K562 (cell line): ENCODE results near the gene TXNRD1. TPM values are rescaled to one million over a fixed set of nuclear protein-coding genes. Genes with fewer than 3 reads are reported as not detected.

Source experiments
- ATAC-seq: fragments of 200-7000 bp; cut with Tn5 transposase; 3 replicates; pipeline ENCODE4 v1.9.1; 2020; ENCODE audit warnings: moderate library complexity
- BruUV-seq: library from RNA; stranded (reverse); fragments of 400-500 nt; replicated peaks from 2 replicates; lab custom pipeline; 2021; lab: Mats Ljungman, UMichigan
- CTCF ChIA-PET: fragments of 300-600 bp; formaldehyde crosslinking; extraction: SDS; loops from one replicate; lab custom pipeline; 2021; ENCODE audit warnings: low intra/inter-chr PET ratio; lab: Yijun Ruan, JAX
- POLR2A ChIA-PET: fragments of 300-600, 350-650 bp; sonication (Branson Sonifier 250); formaldehyde crosslinking; extraction: SDS; loops from one replicate; lab custom pipeline; 2021; ENCODE audit warnings: antibody characterized with exemption, inconsistent platforms; lab: Yijun Ruan, JAX
- DNase-seq, 4 experiments: peaks; one replicate each; pipeline versions ENCODE4 v3.0.0 to v3.0.0-alpha.2; 2011 to 2018; ENCODE audit warnings: low spot score in 3 of 4, mixed read lengths in 3 of 4; ENCODE audit errors: extremely low read depth in 1 of 4
- FAIRE-seq: peaks from 2 replicates; lab custom pipeline; 2011; peaks lifted over from hg19 to GRCh38; lab: Jason Lieb, UNC
- H2AFZ ChIP-seq: 2 replicates; pipeline ENCODE4 v1.6.0; 2011; ENCODE audit warnings: low read depth, low read length, control low read depth, inconsistent platforms
- H3K27ac ChIP-seq: fragments of 200-600 bp; 3 replicates; pipeline ENCODE4 v1.8.0; 2011; ENCODE audit warnings: low read depth, mild to moderate bottlenecking, control low read depth, inconsistent platforms, low read length, moderate library complexity, mixed read lengths; ENCODE audit errors: extremely low read depth
- H3K27me3 ChIP-seq, 2 experiments: fragments of 300-600 bp in 1 of 2; 2 replicates in 1 of 2; 3 replicates in 1 of 2; pipeline versions ENCODE4 v1.6.0 to v1.8.0; 2011; ENCODE audit warnings: inconsistent platforms in 2 of 2, low read length in 2 of 2, mild to moderate bottlenecking in 1 of 2, mixed read lengths in 1 of 2, moderate library complexity in 1 of 2; ENCODE audit not compliant: control insufficient read depth in 2 of 2, insufficient read depth in 2 of 2
- H3K36me3 ChIP-seq: fragments of 300-600 bp; 3 replicates; pipeline ENCODE4 v1.8.0; 2011; ENCODE audit warnings: mild to moderate bottlenecking, low read length, inconsistent platforms; ENCODE audit not compliant: control insufficient read depth, insufficient read depth
- H3K4me1 ChIP-seq, 2 experiments: fragments of 200-600 bp in 1 of 2; replicated peaks in 1 of 2; 2 replicates in 1 of 2; 3 replicates in 1 of 2; pipeline versions ENCODE4 v1.5.1 to v1.8.0; 2011; ENCODE audit warnings: inconsistent platforms in 2 of 2, low read length in 2 of 2, mild to moderate bottlenecking in 1 of 2, mixed read lengths in 1 of 2, moderate library complexity in 1 of 2; ENCODE audit not compliant: control insufficient read depth in 2 of 2, insufficient read depth in 2 of 2
- H3K4me2 ChIP-seq: 2 replicates; pipeline ENCODE4 v1.6.1; 2011; ENCODE audit warnings: low read length, control low read depth, inconsistent platforms, mixed read lengths; ENCODE audit not compliant: insufficient read depth
- H3K4me3 ChIP-seq: fragments of 200-600 bp; sonication (generic), shearing (Covaris generic); 2 replicates; pipeline ENCODE4 v1.5.1; 2016; ENCODE audit warnings: control low read depth, inconsistent platforms
- H3K79me2 ChIP-seq: fragments of 200-600 bp; 3 replicates; pipeline ENCODE4 v1.8.0; 2011; ENCODE audit warnings: low read length, inconsistent platforms; ENCODE audit not compliant: control insufficient read depth, insufficient read depth
- H3K9ac ChIP-seq, 2 experiments: 2 replicates each; pipeline versions ENCODE4 v1.6.0 to v1.6.1; 2011; ENCODE audit warnings: low read depth in 2 of 2, low read length in 2 of 2, control low read depth in 1 of 2, inconsistent platforms in 1 of 2, mild to moderate bottlenecking in 1 of 2, mixed read lengths in 1 of 2; ENCODE audit not compliant: insufficient read depth in 1 of 2
- H3K9me1 ChIP-seq: one replicate; pipeline ENCODE4 v1.6.0; 2011; ENCODE audit warnings: inconsistent platforms, mild to moderate bottlenecking, low read length, moderate library complexity; ENCODE audit not compliant: control insufficient read depth, insufficient read depth
- H3K9me3 ChIP-seq: replicated peaks from 2 replicates; pipeline ENCODE4 v1.5.1; 2011; ENCODE audit warnings: low read depth, low read length, inconsistent platforms; ENCODE audit not compliant: control insufficient read depth, insufficient read depth
- H4K20me1 ChIP-seq: replicated peaks from 2 replicates; pipeline ENCODE4 v1.6.1; 2011; ENCODE audit warnings: low read length, inconsistent platforms, mixed read lengths; ENCODE audit not compliant: control insufficient read depth, insufficient read depth
- CHD2 ChIP-seq: IDR thresholded peaks from 2 replicates; pipeline ENCODE4 v1.6.1; 2011; ENCODE audit warnings: low read depth, low read length
- ELF1 ChIP-seq: fragments of 200-800 bp; sonication (Bioruptor generic); IDR thresholded peaks from 2 replicates; pipeline ENCODE4 v1.6.1; 2016; ENCODE audit warnings: missing genetic modification characterization, missing compliant biosample characterization
- ILK ChIP-seq: fragments of 450-650 bp; IDR thresholded peaks from 2 replicates; pipeline ENCODE4 v1.6.1; 2016; ENCODE audit warnings: missing genetic modification characterization, low read depth, mild to moderate bottlenecking, missing compliant biosample characterization, moderate library complexity, borderline replicate concordance
- IRF2 ChIP-seq: sonication (generic); formaldehyde crosslinking; IDR thresholded peaks from 2 replicates; pipeline ENCODE4 v1.8.1; 2022; ENCODE audit warnings: mild to moderate bottlenecking, missing genetic modification reagents
- NCOA2 ChIP-seq, 2 experiments: fragments of 450-650 bp; IDR thresholded peaks; 2 replicates each; pipeline ENCODE4 v1.6.1; 2018; ENCODE audit warnings: mild to moderate bottlenecking in 2 of 2, moderate library complexity in 1 of 2; ENCODE audit not compliant: partially characterized antibody in 2 of 2
- RBM39 ChIP-seq: fragments of 200-400 bp; formaldehyde crosslinking; optimal IDR thresholded peaks from 2 replicates; pipeline ENCODE3; 2018; ENCODE audit warnings: low read depth, low read length
- RFX5 ChIP-seq: IDR thresholded peaks from 2 replicates; pipeline ENCODE4 v1.6.1; 2011; ENCODE audit warnings: low read depth, mild to moderate bottlenecking, improper control_type of control experiment, low read length
- ZZZ3 ChIP-seq: fragments of 450-650 bp; IDR thresholded peaks from 2 replicates; pipeline ENCODE4 v1.6.1; 2016; ENCODE audit warnings: antibody characterized with exemption, mild to moderate bottlenecking, moderate library complexity
- WGBS: fragments of 100-300 bp; shearing (Covaris generic); methylation state at CpG from one replicate; pipeline ENCODE4 v1.1.6; 2016; ENCODE audit warnings: low coverage, mixed read lengths; ENCODE audit not compliant: insufficient coverage; ENCODE audit errors: missing lambda C conversion rate; 5-methylcytosine and 5-hydroxymethylcytosine counted together
- in situ Hi-C: fragments of 300-500 bp; cut with MboI; formaldehyde crosslinking; loops from 4 replicates; pipeline ENCODE4 v1.15.0; 2018; ENCODE audit warnings: inconsistent platforms, mixed read lengths
- intact Hi-C: fragments of 100-400 bp; cut with micrococcal nuclease; formaldehyde crosslinking; loops from 2 replicates; pipeline ENCODE4 v1.14.2; 2022
- polyA plus RNA-seq, 8 experiments: library from polyadenylated mRNA; depleted of rRNA in 4 of 8; stranded (reverse) in 5 of 8; unstranded in 3 of 8; fragments of >200 nt; fragmentation: Nextera tagmentation in 2 of 8; fragmentation: Illumina TruSeq in 1 of 8; extraction: Ambion mirVana in 2 of 8; extraction: Trizol in 1 of 8; gene quantifications; 2 replicates each; pipeline versions ENCODE4 v1.2.1 to v1.2.3, GENCODE V29; 2011 to 2014; ENCODE audit warnings: inconsistent platforms in 1 of 8, missing spikeins in 1 of 8
- total RNA-seq, 7 experiments: library from RNA; depleted of rRNA in 6 of 7; stranded (reverse); fragments of >200 nt in 6 of 7; fragmentation: Illumina TruSeq in 2 of 7; extraction: Trizol in 2 of 7; gene quantifications; 2 replicates each; pipeline versions ENCODE4 v1.2.1 to v1.2.3, GENCODE V29; 2011 to 2021; ENCODE audit warnings: low replicate concordance in 1 of 7
- TF ChIP-seq, protein P1 (sequence below): sonication (generic); formaldehyde crosslinking; IDR thresholded peaks from 2 replicates; pipeline ENCODE4 v1.8.0; 2023; ENCODE audit warnings: mild to moderate bottlenecking, missing genetic modification reagents

Gene TXNRD1
- total and polyA plus RNA-seq, 9 of the 15 experiments (the other 6 are each of a cell fraction or from before 2014, with no cell fraction given), result 107 to 189 (median 146) TPM

DNA sequence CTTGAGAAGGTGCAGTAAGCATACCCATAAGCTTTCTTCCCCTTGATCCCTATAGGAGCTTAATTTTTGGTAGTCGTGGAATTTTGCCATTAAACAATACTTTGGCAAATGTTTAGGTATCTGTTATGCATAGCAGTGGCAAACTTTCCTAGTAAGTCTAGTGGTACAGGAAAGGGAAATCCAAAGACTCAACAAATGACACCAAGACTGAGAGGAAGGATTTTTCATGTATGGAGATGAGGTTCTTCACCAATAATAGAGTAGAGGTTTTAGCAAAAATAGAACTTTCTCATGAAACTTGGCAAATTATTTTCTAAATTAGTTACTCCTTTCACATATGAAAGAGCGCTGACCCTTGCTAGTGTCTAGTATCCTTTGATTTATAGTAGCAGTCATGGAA lies 90.8 kb downstream of the TXNRD1 start:
- CTCF ChIA-PET, result no interaction called here
- Histone ChIP-seq H3K4me3 (no peak overlapping the region), H4K20me1 (peaks cover 15% of the 10 kb centered on the region)
- in situ Hi-C loops, result no loop called here
- TF ChIP-seq, protein P1, sequence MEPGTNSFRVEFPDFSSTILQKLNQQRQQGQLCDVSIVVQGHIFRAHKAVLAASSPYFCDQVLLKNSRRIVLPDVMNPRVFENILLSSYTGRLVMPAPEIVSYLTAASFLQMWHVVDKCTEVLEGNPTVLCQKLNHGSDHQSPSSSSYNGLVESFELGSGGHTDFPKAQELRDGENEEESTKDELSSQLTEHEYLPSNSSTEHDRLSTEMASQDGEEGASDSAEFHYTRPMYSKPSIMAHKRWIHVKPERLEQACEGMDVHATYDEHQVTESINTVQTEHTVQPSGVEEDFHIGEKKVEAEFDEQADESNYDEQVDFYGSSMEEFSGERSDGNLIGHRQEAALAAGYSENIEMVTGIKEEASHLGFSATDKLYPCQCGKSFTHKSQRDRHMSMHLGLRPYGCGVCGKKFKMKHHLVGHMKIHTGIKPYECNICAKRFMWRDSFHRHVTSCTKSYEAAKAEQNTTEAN (CRISPR knock-in tag), result no peak
- TF ChIP-seq ZZZ3 (no peak), RFX5 (no peak), CHD2 (no peak), ELF1 (tag) (no peak), IRF2 (no peak), ILK (tag) (no peak), RBM39 (no peak), NCOA2 (IDR thresholded peaks at IDR 0.05; ENCODE audit: partially characterized antibody in 2 of 2) (no peak)
- TF ChIP-seq, all 486 proteins: peak for 0
- POLR2A ChIA-PET, result interaction anchor here (1.4 kb wide), 1 partner anchor 20 kb away, joined by 3 read pairs; no protein-coding TSS in a partner anchor
- no peak overlapping the region for H3K27ac ChIP-seq
- no TSS peak for BruUV-seq
- DNase-seq (no peak), FAIRE-seq (no peak), ATAC-seq (no peak)
- H3K9ac ChIP-seq, result no peak overlapping the region
- intact Hi-C loops, result no loop called here
- H3K9me1 ChIP-seq, result no peaks in the 10 kb centered on the region
- H2AFZ ChIP-seq, result no peak overlapping the region
- H3K9me3 ChIP-seq, result no peaks in the 10 kb centered on the region
- no peak overlapping the region for H3K4me2 ChIP-seq
- H3K27me3 ChIP-seq, result no peaks in the 10 kb centered on the region
- peaks cover 84% of the 10 kb centered on the region for H3K36me3 ChIP-seq
- peaks cover 94% of the 10 kb centered on the region for H3K79me2 ChIP-seq
- peaks cover 0 to 7% of the 10 kb centered on the region in 2 experiments; a peak in 3 of 5 replicates for H3K4me1 ChIP-seq
- WGBS, result 90% methylated on average over 2 of the region's 2 CpGs
